K562 (cell line): ENCODE results near the gene CLASP1. TPM values are rescaled to one million over a fixed set of nuclear protein-coding genes. Genes with fewer than 3 reads are reported as not detected.

Experiments
- CREB1 ChIP-seq, 2 experiments: sonication (generic) in 1 of 2; formaldehyde crosslinking in 1 of 2; IDR thresholded peaks; 2 replicates each; pipeline versions ENCODE4 v1.6.1 to v1.8.0; 2012 to 2022; ENCODE audit warnings: inconsistent platforms in 1 of 2, mild to moderate bottlenecking in 1 of 2, missing genetic modification reagents in 1 of 2, moderate library complexity in 1 of 2
- DACH1 ChIP-seq: fragments of 450-650 bp; IDR thresholded peaks from 2 replicates; pipeline ENCODE4 v1.6.1; 2018; ENCODE audit not compliant: partially characterized antibody
- E2F8 ChIP-seq: fragments of 450-650 bp; IDR thresholded peaks from 2 replicates; pipeline ENCODE4 v1.7.1; 2018; ENCODE audit warnings: mild to moderate bottlenecking, low read depth; ENCODE audit not compliant: partially characterized antibody
- HNRNPL ChIP-seq: fragments of 200-400 bp; formaldehyde crosslinking; IDR thresholded peaks from 2 replicates; pipeline ENCODE4 v1.6.1; 2017; ENCODE audit warnings: low read depth, mild to moderate bottlenecking, low read length
- KDM1A ChIP-seq, 2 experiments: fragments of 450-650 bp; IDR thresholded peaks; 2 replicates each; pipeline ENCODE4 v1.6.1; 2016; ENCODE audit warnings: mild to moderate bottlenecking in 2 of 2
- KDM4B ChIP-seq, 2 experiments: fragments of 450-650 bp in 1 of 2; sonication (generic) in 1 of 2; IDR thresholded peaks; 2 replicates each; pipeline ENCODE4 v1.6.1; 2016 to 2017; ENCODE audit warnings: borderline replicate concordance in 2 of 2, antibody characterized with exemption in 1 of 2, low read depth in 1 of 2, mild to moderate bottlenecking in 1 of 2
- LCOR ChIP-seq: sonication (generic); formaldehyde crosslinking; IDR thresholded peaks from 2 replicates; pipeline ENCODE4 v1.8.0; 2022; ENCODE audit warnings: mild to moderate bottlenecking, missing genetic modification reagents
- MTA2 ChIP-seq: fragments of 450-650 bp; IDR thresholded peaks from 2 replicates; pipeline ENCODE4 v1.6.1; 2016; ENCODE audit warnings: low read depth
- PPARD ChIP-seq: fragments of 250-450 bp; sonication (Bioruptor Pico); IDR thresholded peaks from 2 replicates; pipeline ENCODE4 v1.8.0; 2022; ENCODE audit warnings: inconsistent platforms, mild to moderate bottlenecking, moderate library complexity
- PYGO2 ChIP-seq: fragments of 450-650 bp; IDR thresholded peaks from 2 replicates; pipeline ENCODE4 v1.6.1; 2016; ENCODE audit warnings: mild to moderate bottlenecking, missing genetic modification characterization, moderate library complexity, missing compliant biosample characterization
- RAD21 ChIP-seq, 2 experiments: fragments of 250-450 bp in 1 of 2; fragments of 450-650 bp in 1 of 2; sonication (Bioruptor Pico) in 1 of 2; formaldehyde crosslinking in 1 of 2; IDR thresholded peaks in 1 of 2; conservative IDR thresholded peaks in 1 of 2; 2 replicates each; pipeline versions ENCODE4 v1.4.0 to v1.8.0; 2020 to 2022; ENCODE audit warnings: mild to moderate bottlenecking in 2 of 2, moderate library complexity in 1 of 2
- RAD51 ChIP-seq: fragments of 450-650 bp; IDR thresholded peaks from 2 replicates; pipeline ENCODE4 v1.7.1; 2016; ENCODE audit warnings: low read depth, mild to moderate bottlenecking, borderline replicate concordance
- RREB1 ChIP-seq: fragments of 250-450 bp; sonication (Bioruptor Pico); IDR thresholded peaks from 2 replicates; pipeline ENCODE4 v1.4.0; 2020
- SIX5 ChIP-seq, 2 experiments: IDR thresholded peaks; 2 replicates each; pipeline ENCODE4 v1.6.1; 2011; ENCODE audit warnings: low read length in 2 of 2, borderline replicate concordance in 1 of 2, low read depth in 1 of 2, mild to moderate bottlenecking in 1 of 2, moderate library complexity in 1 of 2; ENCODE audit not compliant: insufficient read depth in 1 of 2
- SMARCA5 ChIP-seq: fragments of 450-650 bp; IDR thresholded peaks from 2 replicates; pipeline ENCODE4 v1.6.1; 2016
- SMARCE1 ChIP-seq: fragments of 450-650 bp; IDR thresholded peaks from 2 replicates; pipeline ENCODE4 v1.7.1; 2016; ENCODE audit warnings: mild to moderate bottlenecking
- SMC3 ChIP-seq: conservative IDR thresholded peaks from 2 replicates; pipeline ENCODE4 v1.6.1; 2011; ENCODE audit warnings: low read depth, low read length, improper control_type of control experiment; ENCODE audit not compliant: insufficient read depth
- SNRNP70 ChIP-seq: fragments of 200-400 bp; formaldehyde crosslinking; optimal IDR thresholded peaks from 2 replicates; pipeline ENCODE3; 2017; ENCODE audit warnings: low read depth, low read length
- ZBTB43 ChIP-seq: sonication (generic); formaldehyde crosslinking; IDR thresholded peaks from 2 replicates; pipeline ENCODE4 v1.8.0; 2023; ENCODE audit warnings: mild to moderate bottlenecking, missing genetic modification reagents
- ZKSCAN8 ChIP-seq: fragments of 200-800 bp; sonication (Bioruptor generic); IDR thresholded peaks from 2 replicates; pipeline ENCODE4 v1.6.1; 2016; ENCODE audit warnings: missing genetic modification characterization, missing compliant biosample characterization
- polyA plus RNA-seq, 8 experiments: library from polyadenylated mRNA; depleted of rRNA in 4 of 8; stranded (reverse) in 5 of 8; unstranded in 3 of 8; fragments of >200 nt; fragmentation: Nextera tagmentation in 2 of 8; fragmentation: Illumina TruSeq in 1 of 8; extraction: Ambion mirVana in 2 of 8; extraction: Trizol in 1 of 8; gene quantifications; 2 replicates each; pipeline versions ENCODE4 v1.2.1 to v1.2.3, GENCODE V29; 2011 to 2014; ENCODE audit warnings: inconsistent platforms in 1 of 8, missing spikeins in 1 of 8
- total RNA-seq, 7 experiments: library from RNA; depleted of rRNA in 6 of 7; stranded (reverse); fragments of >200 nt in 6 of 7; fragmentation: Illumina TruSeq in 2 of 7; extraction: Trizol in 2 of 7; gene quantifications; 2 replicates each; pipeline versions ENCODE4 v1.2.1 to v1.2.3, GENCODE V29; 2011 to 2021; ENCODE audit warnings: low replicate concordance in 1 of 7

The CLASP1 gene
- total and polyA plus RNA-seq, 9 of the 15 experiments (the other 6 are each of a cell fraction or from before 2014, with no cell fraction given): 1.7 to 40.3 (median 20.7) TPM

- TF ChIP-seq SNRNP70: no peak
- no peak for TF ChIP-seq KDM4B (IDR thresholded peaks at IDR 0.05; ENCODE audit: borderline replicate concordance in 2 of 2, low read depth in 1 of 2)
- no peak for TF ChIP-seq RAD51
- no peak for TF ChIP-seq HNRNPL
- TF ChIP-seq RAD21 (CRISPR knock-in tag; conservative IDR thresholded peaks at IDR 0.05 in 1 of 2, IDR thresholded peaks at IDR 0.05 in 1 of 2): peak in 1 of 2 experiments; percentile 17; a peak in 2 of 4 replicates
- no peak for TF ChIP-seq SIX5 (IDR thresholded peaks at IDR 0.05; ENCODE audit: borderline replicate concordance in 1 of 2, insufficient read depth in 1 of 2, low read depth in 1 of 2, low read length in 2 of 2)
- no peak for TF ChIP-seq E2F8
- 0 out of 4 replicates have a peak, but pooled peaks of 1 of the 2 experiments have one; percentile 16 for TF ChIP-seq KDM1A (IDR thresholded peaks at IDR 0.05)
- TF ChIP-seq CREB1 (IDR thresholded peaks at IDR 0.05): peak; percentile 96
- peak; percentile 82 for TF ChIP-seq CREB1 (CRISPR knock-in tag; IDR thresholded peaks at IDR 0.05)
- no peak for TF ChIP-seq SMARCE1
- no peak for TF ChIP-seq SMC3
- TF ChIP-seq SMARCA5: no peak
- TF ChIP-seq MTA2: no peak
- no peak for TF ChIP-seq ZKSCAN8 (CRISPR knock-in tag)
- TF ChIP-seq LCOR (CRISPR knock-in tag): no peak
- no peak for TF ChIP-seq PPARD
- no peak for TF ChIP-seq PYGO2 (tag)
- TF ChIP-seq RREB1 (CRISPR knock-in tag): no peak
- TF ChIP-seq DACH1: no peak
- no peak for TF ChIP-seq ZBTB43
Observed at GRCh38 chr2:121532347-121532766, 116.9 kb downstream of the CLASP1 start (continued).
